ENCODE results near the gene FIGN.

Gene FIGN

GRCh38 chr2:163552758-163553157 is 183.1 kb downstream of the FIGN start:
- DNase-seq, result no peak

DNA sequence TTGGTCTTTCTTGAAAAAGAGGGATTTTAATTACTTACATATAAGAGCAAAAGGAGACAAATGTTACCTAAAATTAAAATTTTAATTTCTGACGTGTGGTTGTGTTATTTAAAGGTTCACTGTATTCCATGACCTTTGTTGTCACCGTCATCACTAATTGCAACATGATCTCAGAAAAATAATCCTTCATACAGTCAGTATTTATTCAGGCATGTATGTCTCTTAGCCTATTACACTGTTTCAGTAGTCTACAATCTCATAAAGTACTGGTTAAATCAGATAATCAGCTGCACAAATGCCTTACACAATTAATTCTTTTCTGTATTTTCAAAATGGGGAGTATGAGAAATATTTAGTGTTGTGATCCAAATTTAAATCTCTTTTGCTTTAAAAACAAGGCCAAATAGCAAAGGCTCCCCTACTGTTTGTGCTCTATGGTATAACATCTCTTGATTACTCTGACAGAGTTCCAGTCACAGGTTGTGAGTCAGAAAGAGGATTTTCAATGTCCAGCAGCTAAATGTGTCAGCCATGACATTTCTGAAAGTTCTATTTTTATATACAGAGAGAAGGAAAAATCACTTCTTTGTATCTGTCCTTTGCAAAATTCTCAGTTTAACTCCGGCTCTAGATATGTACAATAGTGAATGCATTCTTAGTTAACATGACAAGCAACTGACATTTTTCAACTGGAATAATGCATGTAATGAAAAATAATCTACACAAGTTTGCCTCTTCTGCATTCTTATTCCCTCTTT is 184.0 kb downstream of the FIGN start:
- DNase-seq, result peak; percentile 41

- DNase-seq, result no peak
Observed at GRCh38 chr2:163548970-163549369, 186.8 kb downstream of the FIGN start.
